GM12875 (cell line): ENCODE data around the gene SLC9A9.

Source experiments
- H3K4me3 ChIP-seq: one replicate; pipeline ENCODE4 v1.5.1; 2011; ENCODE audit warnings: low read depth, low read length, control low read depth
- TF ChIP-seq, protein P1 (sequence below): IDR thresholded peaks from 2 replicates; pipeline ENCODE4 v1.5.1; 2011; ENCODE audit warnings: low read depth, mild to moderate bottlenecking, control low read depth, inconsistent platforms, low read length, moderate library complexity, borderline replicate concordance; ENCODE audit not compliant: insufficient read depth

Gene SLC9A9

DNA sequence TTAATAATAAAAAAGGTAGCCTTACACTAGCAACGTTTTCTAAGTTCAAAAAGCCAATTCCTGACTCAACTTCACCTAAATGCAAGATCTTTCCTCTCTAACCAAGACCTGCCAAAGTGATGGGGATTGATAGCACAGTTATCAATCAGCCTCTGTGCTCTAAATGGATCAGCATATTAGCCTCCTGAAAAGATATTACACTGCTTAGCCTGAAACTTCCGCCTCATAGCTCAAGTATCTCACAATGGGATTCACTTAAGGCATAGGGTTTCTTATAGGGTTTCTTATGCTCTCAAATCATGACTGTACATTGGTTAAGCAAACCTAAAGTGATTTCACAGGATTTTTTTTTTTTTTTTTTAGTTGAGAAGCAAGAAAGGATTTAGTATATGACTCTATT lies 436 bp upstream of the SLC9A9 start:
- H3K4me3 ChIP-seq: no peak overlapping the region
- TF ChIP-seq, protein P1, sequence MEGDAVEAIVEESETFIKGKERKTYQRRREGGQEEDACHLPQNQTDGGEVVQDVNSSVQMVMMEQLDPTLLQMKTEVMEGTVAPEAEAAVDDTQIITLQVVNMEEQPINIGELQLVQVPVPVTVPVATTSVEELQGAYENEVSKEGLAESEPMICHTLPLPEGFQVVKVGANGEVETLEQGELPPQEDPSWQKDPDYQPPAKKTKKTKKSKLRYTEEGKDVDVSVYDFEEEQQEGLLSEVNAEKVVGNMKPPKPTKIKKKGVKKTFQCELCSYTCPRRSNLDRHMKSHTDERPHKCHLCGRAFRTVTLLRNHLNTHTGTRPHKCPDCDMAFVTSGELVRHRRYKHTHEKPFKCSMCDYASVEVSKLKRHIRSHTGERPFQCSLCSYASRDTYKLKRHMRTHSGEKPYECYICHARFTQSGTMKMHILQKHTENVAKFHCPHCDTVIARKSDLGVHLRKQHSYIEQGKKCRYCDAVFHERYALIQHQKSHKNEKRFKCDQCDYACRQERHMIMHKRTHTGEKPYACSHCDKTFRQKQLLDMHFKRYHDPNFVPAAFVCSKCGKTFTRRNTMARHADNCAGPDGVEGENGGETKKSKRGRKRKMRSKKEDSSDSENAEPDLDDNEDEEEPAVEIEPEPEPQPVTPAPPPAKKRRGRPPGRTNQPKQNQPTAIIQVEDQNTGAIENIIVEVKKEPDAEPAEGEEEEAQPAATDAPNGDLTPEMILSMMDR: no peak

DNA sequence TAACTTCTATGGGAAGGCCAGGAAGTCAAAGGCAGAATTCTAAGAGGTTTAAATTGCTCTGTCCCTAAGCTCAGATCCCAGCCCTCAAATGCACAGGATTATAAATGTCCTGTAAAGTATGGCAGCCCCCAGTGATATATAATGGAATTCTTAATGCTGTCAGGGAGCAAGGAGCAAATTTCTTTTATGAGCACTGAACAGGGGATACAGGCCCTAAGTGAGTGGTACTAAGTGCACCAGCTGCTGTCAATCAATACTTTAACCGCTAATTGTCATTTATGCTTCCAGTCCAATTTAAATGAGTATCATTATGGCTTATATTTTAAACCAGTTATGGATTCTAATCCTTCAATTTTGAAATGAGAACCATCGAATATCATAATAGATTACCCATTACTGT lies 4.7 kb downstream of the SLC9A9 start:
- no peak overlapping the region for H3K4me3 ChIP-seq
- TF ChIP-seq, protein P1: no peak

DNA sequence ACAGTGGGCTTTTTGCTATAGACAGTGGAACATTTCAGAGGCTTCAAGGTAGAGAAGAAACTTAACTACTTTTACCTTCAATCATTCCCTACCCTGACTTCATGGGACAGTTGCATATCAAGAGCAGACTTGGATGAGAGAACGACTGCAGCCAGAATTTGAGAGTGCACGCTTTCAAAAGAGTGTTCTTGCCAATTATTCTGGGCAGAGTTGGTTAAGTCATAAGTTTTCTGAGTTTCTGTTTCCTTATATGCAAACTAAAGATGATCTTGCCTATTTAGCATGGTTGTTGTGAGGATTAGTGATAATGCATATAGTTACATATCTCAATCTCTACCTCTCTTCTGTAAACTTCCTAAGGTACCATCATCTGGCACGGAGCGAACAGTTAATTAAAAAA lies 7.6 kb downstream of the SLC9A9 start:
- TF ChIP-seq, protein P1: no peak

DNA sequence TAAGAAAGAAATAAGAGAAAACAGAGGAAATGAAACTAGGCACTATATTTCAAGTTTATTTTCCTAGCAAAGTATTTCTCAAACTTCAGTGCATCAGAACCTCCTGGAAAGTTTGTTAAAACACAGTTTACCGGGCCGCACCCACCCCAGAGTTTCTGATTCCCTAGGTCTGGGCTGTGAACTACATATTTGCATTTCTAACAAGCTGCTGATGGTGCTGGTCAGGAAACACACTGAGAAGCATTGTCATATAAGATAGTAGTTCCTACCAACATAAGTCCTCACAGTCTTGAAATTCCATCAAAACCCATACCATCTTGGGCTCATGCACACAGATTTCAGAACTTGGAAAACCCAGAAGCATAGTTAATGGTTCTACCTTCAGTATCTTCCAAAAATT lies 8.3 kb downstream of the SLC9A9 start:
- H3K4me3 ChIP-seq: no peak overlapping the region
- TF ChIP-seq, protein P1: no peak

More for the DNA sequence above, 7.6 kb downstream of the SLC9A9 start:
- H3K4me3 ChIP-seq: no peak overlapping the region

DNA sequence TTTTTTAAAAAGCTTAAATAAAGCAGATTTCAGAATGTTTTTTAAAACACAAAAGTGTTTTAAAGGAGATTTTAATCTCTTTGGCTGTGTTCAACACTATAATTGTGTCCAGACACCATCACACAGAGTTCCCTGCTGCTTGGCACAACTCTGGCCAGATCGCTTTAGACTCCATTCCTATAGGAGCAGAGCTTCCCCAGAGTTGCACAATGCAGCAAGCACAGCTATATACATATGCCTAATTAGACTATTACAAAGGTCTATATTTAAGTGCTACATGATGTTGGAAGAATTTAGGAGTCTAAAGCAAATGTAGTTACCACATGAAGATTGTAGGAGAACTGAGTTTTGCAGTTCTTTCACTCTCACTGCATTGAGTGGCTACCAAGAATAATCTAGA lies 11.2 kb downstream of the SLC9A9 start:
- TF ChIP-seq, protein P1: no peak
- H3K4me3 ChIP-seq: no peak overlapping the region

DNA sequence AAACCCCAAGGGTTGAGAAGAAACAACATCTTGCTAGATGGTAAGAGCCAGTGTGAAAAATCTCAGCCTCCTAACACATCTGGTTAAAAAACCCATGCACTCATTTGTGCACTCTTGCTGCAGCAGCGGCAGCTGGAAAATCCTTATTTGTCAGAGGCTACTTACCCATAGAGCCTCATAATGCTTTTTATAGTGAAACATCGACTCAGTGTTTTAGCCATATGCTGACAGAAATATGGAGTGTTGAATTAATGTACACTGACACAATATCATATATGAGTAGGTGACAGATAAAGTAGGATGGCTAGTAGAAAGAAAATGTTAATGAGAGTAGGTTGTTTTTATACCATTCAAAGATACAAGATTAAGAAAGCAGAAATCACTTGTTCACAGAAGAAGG lies 13.0 kb downstream of the SLC9A9 start:
- TF ChIP-seq, protein P1: no peak

DNA sequence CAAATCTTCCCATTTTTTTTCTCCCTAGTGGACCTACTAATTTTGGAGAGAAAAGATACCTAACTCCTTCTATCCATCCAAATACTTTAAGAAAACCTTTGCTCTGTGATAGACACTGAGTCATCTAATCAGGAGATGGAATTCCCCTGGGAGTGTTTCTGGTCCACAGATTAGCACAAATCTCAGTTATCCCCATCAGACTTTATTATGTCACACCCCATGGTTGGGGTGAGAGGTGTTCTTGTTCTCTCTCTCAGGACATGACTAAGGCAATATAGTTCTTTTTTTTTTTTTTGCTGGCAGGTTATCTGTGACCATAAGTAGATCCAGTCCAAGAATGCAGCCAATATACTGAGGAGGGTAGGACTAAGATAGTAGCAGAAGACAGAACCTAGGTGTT lies 15.8 kb downstream of the SLC9A9 start:
- TF ChIP-seq, protein P1: no peak
- H3K4me3 ChIP-seq: no peak overlapping the region

More for the DNA sequence above, 13.0 kb downstream of the SLC9A9 start:
- no peak overlapping the region for H3K4me3 ChIP-seq
